Breast epithelium (tissue), 3 donors: ENCODE measurements around the gene CHCHD4.

Experiments used
- CTCF ChIP-seq, 3 donors: fragments of 450-650 bp; IDR thresholded peaks; one replicate each; pipeline ENCODE4 v1.5.1; 2016 to 2017; ENCODE audit warnings: antibody characterized with exemption in 3 of 3, mild to moderate bottlenecking in 3 of 3, moderate library complexity in 3 of 3
- POLR2A ChIP-seq: fragments of 450-650 bp; IDR thresholded peaks from one replicate; pipeline ENCODE4 v1.6.1; 2016; ENCODE audit warnings: antibody characterized with exemption, mild to moderate bottlenecking, moderate library complexity
- POLR2AphosphoS5 ChIP-seq, 3 donors: sonication (generic); formaldehyde crosslinking; IDR thresholded peaks; one replicate each; pipeline ENCODE4 v1.6.1; 2017; ENCODE audit warnings: antibody characterized with exemption in 3 of 3

DNA sequence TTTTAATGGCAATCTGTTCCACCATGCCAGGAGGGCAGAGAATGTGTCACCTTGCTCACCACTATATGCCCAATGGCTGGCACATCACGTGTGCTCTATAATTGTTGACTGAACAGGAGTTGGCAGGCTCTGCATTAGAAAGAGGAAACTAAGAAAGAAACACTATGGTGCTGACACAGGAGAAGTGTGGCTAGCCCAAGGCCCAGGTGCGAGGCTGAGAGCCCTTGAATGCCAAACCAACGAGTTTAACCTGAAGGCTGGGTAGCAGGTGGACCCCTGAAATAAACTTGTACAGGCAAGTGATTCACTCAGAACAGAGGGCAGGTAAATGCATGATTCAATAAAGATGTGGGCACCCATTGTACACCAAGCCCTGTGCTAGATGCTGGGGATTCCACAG is 2.4 kb downstream of the CHCHD4 start:
- no peak for TF ChIP-seq CTCF (IDR thresholded peaks at IDR 0.05)
- TF ChIP-seq POLR2A: no peak
- no peak for TF ChIP-seq POLR2AphosphoS5 (IDR thresholded peaks at IDR 0.05)
